Skin of body (tissue), 2 donors: ENCODE data around the gene ZC3H12C. TPM values are rescaled to one million over a fixed set of nuclear protein-coding genes. Genes with fewer than 3 reads are reported as not detected.
"Not testable (repeated sequence)": the region's sequence is repeated elsewhere in the genome, so short reads cannot be mapped to it uniquely, and the experiment has no call there.

Experiments used
- DNase-seq: peaks from one replicate; lab custom pipeline; 2025; lab: John Stamatoyannopoulos, UW
- total RNA-seq: library from RNA; depleted of rRNA; stranded (reverse); fragments of >200 nt; gene quantifications from one replicate; pipeline ENCODE4 v1.2.3, GENCODE V29; 2014

The ZC3H12C gene
- total RNA-seq, 1 donor from 2014 or later = 10.5 TPM

DNA sequence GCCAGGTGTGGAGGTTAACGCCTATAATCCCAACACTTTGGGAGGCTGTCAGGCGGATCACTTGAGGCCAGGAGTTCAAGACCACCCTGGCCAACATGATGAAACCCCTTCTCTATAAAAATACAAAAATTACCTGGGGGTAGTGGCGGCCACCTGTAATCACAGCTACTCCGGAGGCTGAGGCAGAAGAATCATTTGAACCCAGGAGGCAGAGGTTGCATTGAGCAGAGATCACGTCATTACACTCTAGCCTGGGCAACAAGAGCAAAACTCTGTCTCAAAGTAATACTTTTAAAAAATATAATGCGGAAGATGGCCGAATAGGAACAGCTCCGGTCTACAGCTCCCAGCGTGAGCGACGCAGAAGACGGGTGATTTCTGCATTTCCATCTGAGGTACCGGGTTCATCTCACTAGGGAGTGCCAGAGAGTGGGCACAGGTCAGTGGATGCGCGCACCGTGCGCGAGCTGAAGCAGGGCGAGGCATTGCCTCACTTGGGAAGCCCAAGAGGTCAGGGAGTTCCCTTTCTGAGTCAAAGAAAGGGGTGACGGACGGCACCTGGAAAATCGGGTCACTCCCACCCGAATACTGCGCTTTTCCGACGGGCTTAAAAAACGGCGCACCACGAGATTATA lies 115.6 kb downstream of the ZC3H12C start:
- DNase-seq = not testable (repeated sequence)

GRCh38 chr11:110209313-110209694 lies 116.1 kb downstream of the ZC3H12C start:
- not testable (repeated sequence) for DNase-seq

DNA sequence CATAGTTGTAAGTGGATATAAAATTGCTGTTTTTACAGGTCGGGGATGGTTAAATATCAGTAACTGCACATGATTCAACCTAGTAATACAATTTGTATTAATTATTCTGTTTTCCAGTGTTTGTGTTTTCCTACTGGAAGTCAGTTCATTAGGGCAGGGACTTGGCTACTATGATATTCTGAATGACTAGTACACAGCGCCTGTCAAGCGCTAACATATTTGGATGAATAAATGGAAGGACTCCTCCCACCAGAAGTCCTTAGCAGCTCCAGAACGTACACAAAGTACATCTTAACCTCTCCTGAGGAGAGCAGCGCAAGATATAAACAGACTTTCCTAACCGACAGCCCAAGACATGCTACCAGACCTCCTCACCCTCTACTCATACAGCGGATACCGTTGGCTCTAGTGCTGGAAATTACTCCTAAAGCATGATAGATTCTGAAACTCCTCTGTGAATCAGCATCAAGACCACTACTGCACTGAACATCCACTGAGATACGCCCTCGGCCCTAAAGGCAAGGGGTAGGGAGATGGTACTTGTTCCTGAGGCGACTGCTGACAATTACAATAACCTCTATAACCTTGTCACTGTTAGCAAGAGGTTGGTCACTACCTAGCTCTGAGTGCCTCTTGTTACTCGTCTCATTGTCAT lies 124.2 kb downstream of the ZC3H12C start:
- DNase-seq = no peak

- no peak for DNase-seq
Measured at GRCh38 chr11:110217936-110218335, 124.7 kb downstream of the ZC3H12C start.

GRCh38 chr11:110219006-110219785 lies 126.0 kb downstream of the ZC3H12C start:
- DNase-seq = no peak

Other genes with a start within 250 kb of the ZC3H12C start
- 56.3 TPM for gene RDX, start 203.2 kb downstream of the ZC3H12C start, total RNA-seq